Measurements from ENCODE around the gene WFIKKN1.

- TF ChIP-seq CTCF (IDR thresholded peaks at IDR 0.05) = no peak
- TF ChIP-seq POLR2A (IDR thresholded peaks at IDR 0.05) = no peak
These were observed 12.9 kb upstream of the WFIKKN1 start for GRCh38 chr16:617855-618254.
